ENCODE results near the gene STK17B.
"Not testable (repeated sequence)": the region's sequence is repeated elsewhere in the genome, so short reads cannot be mapped to it uniquely, and the experiment has no call there.

Gene STK17B

DNA sequence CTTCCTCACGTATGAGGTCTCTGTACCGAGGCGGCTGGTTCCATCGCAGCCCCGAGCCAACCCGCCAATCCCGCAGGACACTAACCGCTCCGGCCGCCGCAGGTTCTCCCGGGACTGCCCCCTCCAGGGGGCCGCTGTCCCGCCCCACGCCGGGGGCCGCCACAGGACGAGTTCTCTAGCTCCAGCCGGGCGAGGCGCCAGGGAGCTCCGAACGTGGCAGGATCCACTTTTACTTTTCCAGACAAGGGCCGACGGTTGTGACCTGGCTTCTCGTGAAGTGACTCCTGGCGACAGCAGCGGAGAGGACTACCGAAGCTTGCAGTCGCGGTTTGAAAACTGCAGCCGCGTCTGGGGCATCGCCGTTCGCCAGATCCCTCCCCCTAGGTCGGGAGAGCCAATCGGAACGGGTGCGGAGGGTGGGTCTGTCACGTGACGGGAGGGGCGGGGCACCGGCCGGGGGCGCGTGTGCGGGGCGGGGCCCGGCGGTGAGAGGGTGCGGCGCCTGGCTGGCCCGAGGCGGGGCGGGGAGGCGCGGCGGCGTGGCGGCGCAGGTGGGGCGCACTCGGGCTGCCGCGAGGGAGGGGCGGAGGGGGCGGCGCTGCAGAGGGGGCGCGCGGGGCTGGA, at the start of gene STK17B:
Gene STK17B, minus strand, starts transcription at position 331 of the 624 bp plus-strand sequence. CDS start 8,195 bp downstream, outside the sequence.
- peak; percentile 96 for DNase-seq (ENCODE audit: low spot score)

GRCh38 chr2:196220671-196221070, 49.3 kb upstream of the STK17B start:
- DNase-seq (ENCODE audit: low spot score), result no peak

DNA sequence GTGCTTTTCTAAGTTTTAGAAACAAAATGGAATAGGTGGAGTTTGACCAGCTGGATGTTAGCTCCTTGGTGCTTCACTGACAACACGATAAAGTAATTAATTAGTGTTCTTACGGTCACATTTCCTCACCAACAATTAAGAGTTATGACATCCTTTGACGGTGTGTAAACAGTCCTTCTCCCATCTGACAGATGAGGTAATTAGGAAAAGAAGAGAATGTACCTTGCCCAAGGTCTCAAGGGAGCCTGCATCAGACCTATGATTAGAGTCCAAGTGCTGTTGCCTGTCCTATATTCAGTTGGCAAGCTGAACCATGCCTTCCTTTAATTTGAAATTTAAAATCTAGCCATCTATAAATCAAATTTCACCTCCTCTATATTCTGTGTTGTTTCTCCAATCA, 48.3 kb upstream of the STK17B start:
- no peak for DNase-seq (ENCODE audit: low spot score)

- no peak for DNase-seq (ENCODE audit: low spot score)
These were observed 46.7 kb upstream of the STK17B start for GRCh38 chr2:196218106-196218505.

- no peak for DNase-seq (ENCODE audit: low spot score)
These were observed 45.7 kb upstream of the STK17B start for GRCh38 chr2:196217116-196217515.

GRCh38 chr2:196215376-196215775, 44.0 kb upstream of the STK17B start:
- no peak for DNase-seq (ENCODE audit: low spot score)

DNA sequence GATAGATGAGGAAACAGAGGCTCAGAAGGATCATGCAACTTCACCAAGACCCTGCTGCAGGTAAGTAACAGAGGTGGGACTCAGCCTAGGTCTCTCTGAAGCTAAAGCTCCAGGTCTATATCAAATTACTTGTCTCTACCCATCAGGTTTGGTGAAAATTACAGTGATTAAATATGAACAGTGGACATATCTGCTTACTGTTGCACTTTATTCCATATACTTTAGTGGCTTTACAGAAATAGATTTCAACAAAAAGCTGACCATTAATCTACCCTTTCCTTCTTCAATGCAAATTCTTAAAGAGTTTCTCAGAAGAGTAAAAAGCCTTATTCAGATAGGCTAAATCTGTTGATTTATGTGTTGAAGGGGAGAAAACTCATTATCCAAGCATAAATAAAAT, 42.8 kb upstream of the STK17B start:
- DNase-seq (ENCODE audit: low spot score), result no peak

- DNase-seq (ENCODE audit: low spot score), result no peak
These were observed 42.0 kb upstream of the STK17B start for GRCh38 chr2:196213252-196213980.

DNA sequence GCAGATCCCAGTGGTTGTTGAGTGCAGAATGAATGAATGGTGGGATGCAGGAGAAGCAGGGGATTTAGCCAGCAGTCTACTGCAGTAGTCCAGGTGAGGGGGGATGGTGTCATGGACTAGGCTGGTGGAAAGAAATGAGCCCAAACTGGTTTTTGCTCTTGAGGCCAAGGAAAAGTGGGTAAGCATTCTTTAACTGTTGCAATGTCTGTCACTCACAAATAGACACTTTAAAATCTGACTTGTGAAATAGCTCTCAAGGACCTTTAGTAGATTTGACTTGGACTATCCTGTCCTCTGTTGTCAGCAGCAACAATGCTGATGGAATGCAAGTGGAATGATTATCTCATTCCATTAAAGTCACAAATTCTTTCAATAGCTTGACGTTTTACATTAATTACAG, 37.5 kb upstream of the STK17B start:
- DNase-seq (ENCODE audit: low spot score), result no peak

DNA sequence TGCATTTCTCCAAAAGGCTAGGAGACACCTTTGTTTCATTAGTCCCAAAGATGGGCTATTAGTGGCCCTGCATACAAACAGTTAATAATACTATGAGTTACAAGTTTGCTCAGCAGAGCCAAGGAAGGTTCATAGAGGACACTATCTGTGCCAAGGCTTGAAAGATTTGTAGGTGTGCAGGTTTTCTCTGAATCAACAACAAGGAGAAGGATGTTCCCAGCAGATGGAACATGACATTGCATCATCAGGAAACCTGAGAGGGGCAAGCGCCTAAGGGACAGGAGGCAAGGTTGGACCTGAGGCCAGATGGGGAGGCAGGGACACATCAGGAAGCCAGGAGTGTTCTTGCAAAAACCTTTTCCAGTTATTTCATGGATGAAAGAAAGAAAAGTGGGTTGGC, 35.4 kb upstream of the STK17B start:
- DNase-seq (ENCODE audit: low spot score), result no peak

GRCh38 chr2:196205881-196206435, 34.6 kb upstream of the STK17B start:
- DNase-seq (ENCODE audit: low spot score), result no peak

- DNase-seq (ENCODE audit: low spot score), result no peak
These were observed 33.8 kb upstream of the STK17B start for GRCh38 chr2:196205011-196205766.

GRCh38 chr2:196201229-196202009, 30.0 kb upstream of the STK17B start:
- no peak for DNase-seq (ENCODE audit: low spot score)

DNA sequence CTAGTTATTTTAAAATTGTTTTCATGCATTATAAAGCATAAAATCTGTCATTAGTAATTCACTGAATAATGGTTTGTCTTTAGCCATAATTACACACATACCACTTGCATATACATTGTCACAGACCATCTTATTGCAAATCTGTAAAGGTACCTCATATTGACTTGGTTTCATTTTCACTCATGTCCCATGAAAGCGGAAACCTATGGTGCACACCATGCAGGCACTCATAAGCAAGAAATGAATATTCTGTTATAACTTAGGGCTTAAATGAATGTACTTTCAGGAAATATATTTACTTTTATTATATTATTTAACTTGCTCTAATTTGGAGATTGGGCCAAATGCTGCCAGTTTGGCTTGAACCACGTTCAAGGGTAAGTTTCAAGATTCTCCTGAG, 29.2 kb upstream of the STK17B start:
- no peak for DNase-seq (ENCODE audit: low spot score)

DNA sequence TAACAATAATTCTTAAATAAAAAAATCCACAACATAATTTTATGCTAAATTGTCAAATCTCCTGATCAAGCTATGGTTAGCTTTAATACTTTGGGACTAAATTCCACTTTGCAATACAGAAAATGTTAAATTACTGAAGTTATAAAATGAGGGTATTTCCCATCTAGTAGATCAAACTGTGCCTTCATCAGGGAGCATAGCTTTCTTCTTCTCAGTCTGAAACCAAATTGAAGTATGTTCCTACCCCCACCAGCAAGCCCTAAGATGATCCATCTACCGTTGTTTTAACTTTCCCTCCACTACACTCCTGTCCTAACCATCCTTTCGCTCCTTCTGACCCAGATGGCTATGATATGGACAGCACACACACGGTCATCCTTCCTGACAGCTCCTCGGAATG, 24.4 kb upstream of the STK17B start:
- DNase-seq (ENCODE audit: low spot score), result no peak

- no peak for DNase-seq (ENCODE audit: low spot score)
These were observed 23.9 kb upstream of the STK17B start for GRCh38 chr2:196195302-196195701.

DNA sequence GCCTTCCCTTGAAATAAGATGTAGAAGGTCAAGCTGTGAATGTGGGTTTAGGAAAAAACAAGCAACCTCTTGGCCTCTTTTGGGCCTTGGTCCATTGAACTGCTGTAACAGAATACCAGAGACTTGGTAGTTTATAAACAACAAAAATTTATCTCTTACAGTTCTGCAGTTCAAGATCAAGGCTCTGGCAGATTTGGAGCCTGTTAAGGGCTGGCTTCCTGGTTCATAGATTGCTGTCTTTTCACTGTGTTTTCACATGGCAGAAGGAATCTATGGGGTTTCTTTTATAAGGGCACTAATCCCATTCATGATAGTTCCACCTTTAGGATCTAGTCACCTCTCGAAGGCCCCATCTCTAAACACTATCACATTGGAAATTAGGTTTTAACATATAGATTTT, 20.2 kb upstream of the STK17B start:
- DNase-seq (ENCODE audit: low spot score), result no peak

- no peak for DNase-seq (ENCODE audit: low spot score)
These were observed 16.6 kb upstream of the STK17B start for GRCh38 chr2:196187898-196188458.

DNA sequence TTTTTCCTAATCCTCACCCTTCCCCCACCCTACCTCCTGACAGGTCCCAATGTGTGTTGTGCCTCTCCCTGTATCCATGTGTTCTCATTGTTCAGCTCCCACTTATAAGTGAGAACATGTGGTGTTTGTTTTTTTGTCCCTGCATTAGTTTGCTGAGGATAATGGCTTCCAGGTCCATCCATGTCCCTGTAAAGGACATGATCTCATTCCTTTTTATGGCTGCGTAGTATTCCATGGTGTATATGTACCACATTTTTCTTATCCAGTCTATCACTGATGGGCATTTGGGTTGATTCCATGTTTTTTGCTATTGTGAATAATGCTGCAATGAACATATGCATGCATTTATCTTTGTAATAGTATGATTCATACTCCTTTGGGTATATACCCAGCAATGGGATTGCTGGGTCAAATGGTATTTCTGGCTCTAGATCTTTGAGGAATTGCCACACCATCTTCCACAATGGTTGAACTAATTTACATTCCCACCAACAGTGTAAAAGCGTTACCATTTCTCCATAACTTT, 15.9 kb upstream of the STK17B start:
- not testable (repeated sequence) for DNase-seq (ENCODE audit: low spot score)

- no peak for DNase-seq (ENCODE audit: low spot score)
These were observed 15.0 kb upstream of the STK17B start for GRCh38 chr2:196186266-196186980.

DNA sequence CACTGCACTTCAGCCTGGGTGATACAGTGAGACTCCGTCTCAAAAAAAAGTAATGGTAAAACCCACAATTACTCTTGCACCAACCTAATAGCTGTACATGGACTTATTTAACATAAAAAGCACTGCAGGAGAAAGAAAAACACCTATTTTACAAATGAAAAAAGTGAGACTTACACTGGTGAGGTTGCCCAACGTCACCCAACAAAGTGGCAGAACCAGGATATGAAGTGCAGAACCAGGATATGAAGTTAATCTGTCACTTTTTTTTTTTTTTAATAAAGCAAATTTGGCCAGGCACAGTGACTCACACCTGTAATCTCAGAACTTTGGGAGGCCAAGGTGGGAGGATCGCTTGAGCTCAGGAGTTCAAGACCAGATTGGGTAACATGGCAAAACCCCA, 13.5 kb upstream of the STK17B start:
- DNase-seq (ENCODE audit: low spot score), result no peak

Data from hematopoietic multipotent progenitor cell treated with erythropoietin and hydrocortisone succinate and interleukin-3 and kit ligand, for 15 days (in vitro differentiated cells).